ENCODE results near the gene SLC38A3.
A peak's percentile ranks its signal among the peaks of the same experiment; 100 is the strongest.
"Not testable (repeated sequence)": the region's sequence is repeated elsewhere in the genome, so short reads cannot be mapped to it uniquely, and the experiment has no call there.

Gene SLC38A3

DNA sequence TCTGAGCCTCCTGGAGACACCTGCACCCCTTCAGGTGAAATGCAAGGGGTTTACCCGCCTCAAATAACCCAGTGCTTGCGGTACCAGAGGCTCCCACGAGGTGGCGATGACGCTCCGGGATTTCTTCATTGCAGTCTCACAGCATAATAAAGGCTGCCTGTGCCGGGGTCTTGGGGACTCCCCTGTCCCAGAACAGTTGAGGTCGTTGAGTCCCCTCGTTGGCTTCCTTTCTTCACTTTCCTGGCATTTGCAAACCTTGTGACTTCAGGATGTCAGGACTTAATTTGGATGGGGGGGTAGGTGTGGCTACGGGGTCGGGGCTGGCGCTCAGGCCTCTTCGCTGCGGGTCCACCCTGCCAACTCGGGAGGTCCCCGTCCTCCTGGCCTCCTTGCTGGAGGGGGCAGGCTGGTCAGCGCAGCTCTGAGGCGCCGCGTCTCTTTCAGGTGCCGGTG lies 12.4 kb upstream of the SLC38A3 start:
- DNase-seq, result no peak

DNA sequence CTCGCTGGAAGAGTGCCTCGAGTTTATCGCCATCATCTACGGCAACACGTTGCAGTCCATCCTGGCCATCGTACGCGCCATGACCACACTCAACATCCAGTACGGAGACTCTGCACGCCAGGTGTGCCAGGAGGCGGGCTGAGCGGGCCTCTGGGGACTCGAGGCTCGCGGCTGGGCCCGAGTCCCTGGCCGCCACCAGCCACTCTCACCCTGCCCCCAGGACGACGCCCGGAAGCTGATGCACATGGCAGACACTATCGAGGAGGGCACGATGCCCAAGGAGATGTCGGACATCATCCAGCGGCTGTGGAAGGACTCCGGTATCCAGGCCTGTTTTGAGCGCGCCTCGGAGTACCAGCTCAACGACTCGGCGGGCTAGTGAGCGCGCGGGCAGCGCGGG lies 11.8 kb upstream of the SLC38A3 start:
- DNase-seq, result no peak

DNA sequence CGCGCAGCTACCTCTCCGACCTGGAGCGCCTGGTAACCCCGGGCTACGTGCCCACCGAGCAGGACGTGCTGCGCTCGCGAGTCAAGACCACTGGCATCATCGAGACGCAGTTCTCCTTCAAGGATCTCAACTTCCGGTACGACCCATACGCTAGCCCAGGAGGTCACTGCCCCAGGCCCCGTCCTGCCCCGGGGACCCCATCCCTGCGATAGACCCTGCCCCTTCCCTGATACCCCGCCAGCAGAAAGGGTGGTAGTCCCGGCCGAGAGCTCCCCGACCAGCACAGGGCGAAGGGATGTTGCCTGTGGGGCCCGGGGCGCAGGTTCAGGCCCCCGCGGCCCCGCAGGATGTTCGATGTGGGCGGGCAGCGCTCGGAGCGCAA lies 11.3 kb upstream of the SLC38A3 start:
- DNase-seq, result no peak

DNA sequence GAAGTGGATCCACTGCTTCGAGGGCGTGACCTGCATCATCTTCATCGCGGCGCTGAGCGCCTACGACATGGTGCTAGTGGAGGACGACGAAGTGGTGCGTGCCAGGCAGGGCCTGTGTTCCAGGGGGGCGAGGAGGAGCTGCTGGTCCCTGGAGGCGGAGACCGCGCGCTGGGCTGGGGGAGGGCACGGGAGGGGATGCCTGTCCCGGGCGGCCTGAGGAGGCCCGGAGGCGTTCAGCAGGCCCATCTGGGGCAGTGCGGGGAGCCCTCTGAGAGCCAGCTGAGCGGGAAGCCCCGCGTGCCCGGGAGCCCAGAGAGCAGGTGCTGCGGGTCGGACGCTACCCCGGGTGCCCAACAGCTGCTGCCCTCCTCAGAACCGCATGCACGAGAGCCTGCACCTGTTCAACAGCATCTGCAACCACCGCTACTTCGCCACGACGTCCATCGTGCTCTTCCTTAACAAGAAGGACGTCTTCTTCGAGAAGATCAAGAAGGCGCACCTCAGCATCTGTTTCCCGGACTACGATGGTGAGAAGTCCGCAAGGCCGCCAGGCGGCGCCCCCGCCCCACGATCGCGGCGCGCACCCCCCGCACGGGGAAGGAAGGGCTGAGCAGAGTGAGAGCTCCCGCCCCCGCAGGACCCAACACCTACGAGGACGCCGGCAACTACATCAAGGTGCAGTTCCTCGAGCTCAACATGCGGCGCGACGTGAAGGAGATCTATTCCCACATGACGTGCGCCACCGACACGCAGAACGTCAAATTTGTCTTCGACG lies 10.8 kb upstream of the SLC38A3 start:
- DNase-seq, result no peak

DNA sequence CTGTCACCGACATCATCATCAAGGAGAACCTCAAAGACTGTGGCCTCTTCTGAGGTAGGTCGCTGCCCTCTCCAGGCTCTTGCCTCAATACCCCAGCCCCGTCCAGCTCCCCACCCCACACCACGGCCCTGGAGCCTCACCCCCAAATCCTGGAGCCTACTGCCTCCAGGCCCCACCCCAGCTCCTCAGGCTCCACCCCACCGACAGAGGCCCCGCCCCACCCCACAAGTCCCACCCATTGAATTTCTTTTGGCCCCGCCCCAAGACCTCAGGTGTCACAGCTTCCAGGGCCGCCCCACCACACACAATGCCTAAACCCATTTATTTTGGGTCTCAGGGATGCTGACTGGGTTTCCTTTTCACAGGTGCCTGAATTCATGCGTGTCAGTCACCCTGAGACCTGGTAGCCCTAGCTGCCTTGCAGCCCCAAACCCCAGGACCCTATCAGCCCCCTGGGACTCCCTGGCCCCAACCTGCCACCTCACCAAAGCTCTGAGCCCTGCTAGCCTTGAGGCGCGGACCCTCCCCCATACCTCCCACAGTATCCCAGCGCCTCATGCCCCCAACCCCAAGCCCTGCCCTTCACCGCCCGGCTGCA lies 10.1 kb upstream of the SLC38A3 start:
- DNase-seq, result no peak

DNA sequence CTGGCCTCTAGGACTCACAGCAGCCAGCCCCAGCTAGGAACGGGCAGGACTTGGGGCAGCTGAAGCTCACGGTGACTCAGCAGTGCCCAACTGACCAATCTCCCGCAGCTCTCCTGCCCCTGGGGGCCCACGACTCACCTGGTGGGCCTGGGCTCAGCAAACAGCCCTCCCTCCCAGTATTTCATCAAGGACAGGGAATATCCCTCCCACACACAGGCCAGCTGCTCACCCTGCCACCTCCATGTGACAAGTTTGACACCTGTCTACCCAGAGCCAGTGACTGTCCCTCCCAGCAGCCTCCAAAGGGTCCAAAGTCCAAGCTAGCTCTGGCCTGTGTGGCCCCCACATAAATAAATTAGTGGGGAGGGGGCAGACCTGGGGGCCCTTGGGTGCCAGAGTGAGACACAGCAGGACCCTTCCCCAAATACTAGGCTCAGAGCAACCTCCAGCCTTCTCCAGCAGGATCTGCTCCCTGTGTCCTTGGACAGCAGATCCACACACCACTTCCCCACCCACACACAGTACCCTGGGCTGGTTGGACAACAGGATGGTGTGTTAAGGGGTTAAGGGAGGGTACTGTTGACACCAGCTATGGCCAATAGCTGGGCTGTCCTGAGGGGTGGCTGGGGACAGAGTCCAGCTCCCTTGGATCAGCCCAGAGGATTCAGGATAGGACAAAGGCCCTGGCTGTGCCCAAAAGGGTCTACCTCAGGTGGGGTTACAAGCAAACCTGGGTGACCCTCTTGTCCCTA lies 9.4 kb upstream of the SLC38A3 start:
- no peak for DNase-seq

DNA sequence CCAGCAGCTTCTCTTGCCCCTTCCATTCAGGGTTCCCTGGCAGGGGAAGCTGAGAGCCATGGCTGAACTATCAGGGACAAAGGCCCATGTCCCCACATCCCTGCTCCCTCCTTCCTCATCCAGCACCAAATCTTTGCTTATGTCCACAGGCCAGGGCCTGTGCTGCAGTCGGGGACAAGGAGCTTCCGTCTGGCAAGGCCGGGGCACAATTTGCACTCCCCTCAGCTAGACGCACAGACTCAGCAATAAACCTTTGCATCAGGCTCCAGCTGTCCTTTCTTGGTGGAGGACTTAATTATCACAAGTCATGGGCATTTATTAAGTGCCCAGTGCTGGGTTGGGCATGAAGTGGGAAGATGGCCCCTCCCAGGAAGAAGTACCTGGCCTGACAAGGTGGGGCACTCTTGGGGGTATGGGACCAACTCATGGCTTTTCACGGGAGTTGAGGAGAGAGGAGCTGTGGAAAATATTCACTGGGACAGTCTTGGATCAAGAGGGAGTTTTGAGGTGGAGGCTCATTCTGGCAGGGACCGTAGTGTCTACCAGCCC lies 8.7 kb upstream of the SLC38A3 start:
- DNase-seq, result no peak

DNA sequence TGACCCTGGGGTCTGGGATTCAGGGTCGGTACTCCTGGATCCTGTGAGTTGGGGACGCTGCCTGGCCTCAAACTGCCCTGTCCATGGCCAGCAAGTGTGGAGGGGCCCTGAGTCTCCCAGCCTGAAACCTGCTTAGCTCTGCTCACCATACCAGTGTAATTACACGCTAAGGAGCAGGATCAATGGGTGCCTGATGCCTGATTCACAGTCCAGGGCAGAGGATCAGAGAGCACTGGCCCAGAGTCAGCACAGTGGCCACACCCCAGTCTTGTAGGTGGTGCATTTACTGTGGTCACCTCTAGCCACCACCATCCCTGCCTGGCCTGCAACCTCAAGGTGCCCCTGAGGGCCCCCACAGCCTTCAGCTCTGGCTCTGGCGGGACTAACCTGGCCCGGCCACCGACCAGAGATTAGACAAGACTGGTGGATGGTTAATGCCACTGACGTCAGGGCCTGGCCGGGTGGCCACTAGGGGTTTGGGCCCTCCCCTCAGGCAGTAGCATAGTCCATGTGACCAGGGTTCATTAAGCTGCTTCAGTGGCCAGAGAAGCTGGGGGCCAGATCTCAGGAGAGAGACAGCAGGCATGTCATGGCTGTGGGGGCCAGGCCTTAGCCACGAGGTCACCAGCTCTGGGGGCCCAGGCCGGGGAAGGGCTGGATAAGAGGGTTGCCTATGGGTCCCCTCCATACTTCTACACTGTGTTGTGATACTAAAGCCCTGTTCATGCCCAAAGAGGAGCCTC lies 3.3 kb upstream of the SLC38A3 start:
- no peak for DNase-seq

DNA sequence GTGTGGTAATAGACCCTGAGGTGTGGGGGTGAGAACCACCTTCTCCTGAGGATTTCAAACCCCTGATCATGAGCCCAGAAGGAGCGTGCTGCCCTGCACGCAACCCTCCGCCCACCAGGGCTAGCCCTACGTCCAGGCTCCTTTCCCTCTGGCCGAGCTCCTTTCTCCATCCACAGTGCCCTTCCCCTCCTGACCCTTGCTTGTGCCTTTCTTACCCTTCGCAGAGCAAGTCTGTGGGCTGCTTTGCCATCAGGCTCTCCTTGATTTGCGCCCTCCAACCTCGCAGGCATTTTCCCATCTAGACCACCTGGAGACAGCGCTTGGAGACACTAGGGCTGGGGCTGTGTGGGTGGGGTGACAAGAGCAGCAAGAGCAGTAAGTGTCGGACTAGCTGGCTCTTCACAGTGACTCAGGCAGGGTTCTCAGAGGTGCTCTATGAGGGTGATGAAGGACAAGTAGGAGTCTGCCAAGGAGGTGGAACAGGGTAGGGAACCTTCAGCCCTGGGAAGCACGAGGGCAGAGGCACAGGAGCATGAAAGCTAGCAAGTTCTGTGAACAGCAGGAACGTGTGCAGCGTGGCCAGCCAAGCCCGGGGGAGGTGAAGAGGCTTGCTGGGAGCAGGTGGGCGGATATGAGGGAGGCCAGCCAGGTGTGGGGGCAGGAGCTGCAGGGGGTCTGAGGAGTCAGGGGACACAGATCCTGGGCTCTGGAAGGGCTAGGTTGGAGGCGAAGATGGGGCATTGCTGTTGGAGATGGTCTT lies 2.5 kb upstream of the SLC38A3 start:
- DNase-seq, result no peak

DNA sequence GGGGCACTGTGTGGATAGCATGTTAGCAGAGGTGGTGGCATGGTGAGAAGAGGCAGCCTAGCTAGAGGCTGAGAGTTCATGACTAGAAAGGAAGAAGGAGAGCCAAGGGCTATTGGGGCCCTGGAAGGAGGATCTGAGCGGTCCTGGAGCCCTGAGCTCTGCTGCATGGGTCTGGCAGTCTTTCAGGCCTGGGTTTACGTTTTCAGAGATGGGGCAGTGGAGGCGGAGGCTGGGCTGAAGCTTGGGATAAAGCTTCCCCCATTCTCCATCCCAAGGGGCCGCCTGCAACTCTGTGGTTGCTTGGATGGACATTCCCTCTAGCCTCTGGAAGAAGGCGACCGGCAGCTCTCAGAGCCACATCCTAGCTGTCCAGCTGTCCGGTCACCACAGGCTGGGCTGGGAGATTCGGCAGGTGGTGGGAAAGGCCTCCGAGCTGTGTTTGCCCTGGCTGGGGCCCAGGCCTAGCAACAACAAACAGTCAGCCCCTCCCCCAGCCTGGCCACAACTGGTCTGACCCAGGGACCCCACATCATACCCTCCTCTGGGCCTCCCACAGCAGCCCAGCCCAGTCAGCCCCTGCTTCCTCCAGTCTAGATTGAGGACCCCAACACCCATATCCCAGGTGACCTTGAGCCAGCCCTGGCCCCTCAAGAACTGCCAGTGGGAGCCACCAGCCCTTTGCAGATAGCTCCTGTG lies 1.8 kb upstream of the SLC38A3 start:
- no peak for DNase-seq

DNA sequence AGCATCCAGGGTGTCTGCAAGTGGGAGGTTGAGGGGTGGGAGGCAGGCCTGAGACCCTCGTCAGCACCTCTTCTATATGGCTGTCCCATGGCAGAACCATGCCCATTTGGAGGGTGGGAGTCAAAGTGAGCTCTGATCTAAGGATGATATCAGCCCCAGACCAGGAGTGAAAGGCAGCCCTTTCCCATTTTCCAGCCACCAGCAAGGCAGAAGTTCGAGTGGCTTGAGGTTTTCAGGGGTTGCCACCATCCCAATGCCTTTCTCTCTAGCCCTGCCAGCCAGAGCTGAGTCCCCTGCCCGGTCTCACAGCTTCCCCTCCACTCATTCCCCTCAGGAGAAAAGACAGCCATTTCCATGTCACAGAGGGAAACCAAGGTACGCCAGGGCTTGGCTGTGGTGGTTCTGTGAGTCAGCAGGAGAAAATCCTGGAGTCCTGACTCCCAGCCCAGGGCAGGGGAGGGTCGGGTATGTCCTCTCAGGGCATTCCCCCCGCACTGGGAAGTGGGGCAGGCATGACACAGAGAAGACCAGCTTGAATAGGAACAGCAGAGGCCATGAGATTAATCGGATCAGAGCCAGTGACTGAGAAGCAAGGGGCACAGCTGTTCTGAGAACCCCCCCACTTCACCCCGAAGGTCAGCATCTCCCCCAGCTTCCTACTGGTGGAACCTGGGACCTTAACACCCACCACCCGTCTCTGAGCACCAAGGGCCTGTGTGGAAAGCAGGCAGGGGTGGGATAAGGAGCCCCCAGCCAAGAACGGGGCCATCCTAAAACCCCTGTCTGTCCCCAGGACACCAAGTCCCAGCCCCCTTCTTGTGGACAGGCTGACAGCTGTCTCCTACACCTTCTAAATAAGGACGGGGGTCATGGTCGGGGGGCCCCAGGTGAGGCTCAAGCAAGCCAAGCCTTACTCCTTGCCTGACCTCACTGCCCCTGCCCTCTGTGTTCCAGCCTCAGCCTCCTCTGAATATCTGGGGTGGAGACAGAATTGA lies 965 bp upstream of the SLC38A3 start:
- no peak for DNase-seq

DNA sequence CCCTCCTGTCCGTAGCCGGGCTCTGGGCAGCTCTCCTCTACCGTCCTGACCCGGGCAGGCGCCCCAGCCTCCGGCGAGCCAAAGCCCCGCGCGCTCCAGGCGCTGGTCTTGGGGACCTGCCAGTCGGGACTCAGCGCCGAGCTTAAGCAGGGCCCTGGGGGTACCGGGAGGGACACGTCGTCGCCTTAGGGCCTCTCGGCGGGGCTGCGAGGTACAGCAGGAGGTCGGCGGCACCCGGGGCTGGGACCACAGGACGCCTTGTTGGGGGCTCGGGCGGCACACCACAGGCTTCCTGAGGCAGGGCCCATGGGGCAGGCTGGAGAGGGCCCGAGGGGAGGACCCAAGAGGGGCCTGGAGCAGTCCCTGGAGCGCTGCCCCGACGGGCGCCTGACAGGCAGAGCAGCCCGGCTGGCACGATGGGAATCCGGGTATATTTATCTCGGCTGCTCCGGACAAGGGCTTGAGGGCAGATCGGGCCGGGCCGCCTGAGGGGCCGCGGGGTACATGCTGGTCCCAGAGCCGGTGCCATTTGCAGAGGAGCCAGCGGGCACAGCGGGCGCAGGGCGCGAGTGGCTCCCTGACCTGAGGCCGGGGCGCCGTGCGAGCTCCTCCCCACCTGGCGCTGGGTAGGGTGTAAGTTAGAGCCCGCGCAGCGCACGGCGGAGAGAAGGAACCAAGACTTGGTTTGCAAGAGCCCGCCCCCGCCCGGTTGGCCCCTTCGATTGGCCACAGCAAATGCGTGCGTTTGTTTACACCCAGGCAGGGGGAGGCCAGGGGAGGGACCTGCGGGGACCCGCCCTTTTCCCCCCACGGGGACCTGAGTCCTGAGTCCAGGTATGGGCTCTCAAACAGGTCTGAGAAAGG lies 574 bp downstream of the SLC38A3 start:
- peak; percentile 28 for DNase-seq

DNA sequence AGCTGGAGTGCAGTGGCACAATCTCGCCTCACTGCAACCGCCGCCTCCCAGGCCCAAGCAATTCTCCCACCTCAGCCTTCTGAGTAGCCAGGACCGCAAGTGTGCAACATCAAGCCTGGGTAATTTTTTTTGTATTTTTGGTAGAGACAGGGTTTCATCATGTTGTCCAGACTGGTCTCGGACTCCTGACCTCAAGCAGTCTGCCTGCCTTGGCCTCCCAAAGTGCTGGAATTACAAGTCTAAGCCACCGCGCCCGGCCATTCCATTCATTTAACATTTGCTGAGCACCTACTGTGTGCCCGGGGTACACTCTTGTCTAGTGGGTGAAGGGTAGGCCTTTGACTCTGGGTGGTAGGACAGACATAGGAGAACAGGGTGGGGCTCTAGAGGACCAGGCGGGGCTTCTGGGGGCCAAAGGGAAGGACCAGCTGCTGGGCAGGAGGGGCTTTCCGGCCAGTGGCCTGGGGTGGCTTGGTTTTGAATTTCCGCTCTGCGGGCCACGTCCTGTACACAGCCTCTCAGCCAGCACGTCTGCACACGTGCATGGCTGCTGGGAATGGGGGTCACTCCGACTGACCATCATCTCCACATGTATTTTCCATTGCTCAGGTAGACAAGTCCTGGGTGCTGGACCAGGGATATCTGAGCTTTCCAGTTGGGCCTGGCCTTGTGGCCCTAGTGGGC lies 2.4 kb downstream of the SLC38A3 start:
- DNase-seq, result no peak

DNA sequence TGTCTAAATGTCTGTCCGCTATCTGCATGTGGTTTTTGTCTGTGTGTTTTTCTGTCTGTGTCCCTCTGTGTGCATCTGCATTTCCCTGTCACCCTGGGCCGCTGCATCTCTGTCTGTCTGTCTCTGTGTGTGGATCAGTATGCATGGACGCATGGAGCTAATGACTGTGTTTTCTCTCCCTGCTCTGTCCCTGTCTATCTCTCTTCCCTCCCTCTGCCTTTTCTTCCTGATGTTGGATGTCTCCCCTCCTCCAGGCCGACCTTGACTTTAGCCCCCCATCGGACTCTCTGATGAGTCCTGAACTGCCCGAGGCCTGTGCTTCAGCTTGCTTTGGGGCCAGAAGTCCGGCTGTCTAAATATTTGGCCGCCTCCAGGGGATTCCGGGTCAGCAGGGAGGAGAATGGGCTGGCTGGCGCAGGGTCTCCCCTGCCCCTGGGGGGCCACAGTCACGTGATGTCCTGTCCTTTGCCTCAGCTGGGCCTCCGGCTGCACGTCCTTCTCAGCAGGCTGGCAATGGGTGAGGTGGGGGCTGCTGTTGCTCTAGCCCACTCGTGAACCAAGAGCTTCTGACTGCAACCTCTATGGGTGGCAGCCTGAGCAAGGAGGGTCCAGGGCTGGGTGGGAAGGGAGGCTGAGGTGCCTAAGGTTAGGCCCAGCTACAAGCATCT lies 3.7 kb downstream of the SLC38A3 start:
- DNase-seq, result no peak

DNA sequence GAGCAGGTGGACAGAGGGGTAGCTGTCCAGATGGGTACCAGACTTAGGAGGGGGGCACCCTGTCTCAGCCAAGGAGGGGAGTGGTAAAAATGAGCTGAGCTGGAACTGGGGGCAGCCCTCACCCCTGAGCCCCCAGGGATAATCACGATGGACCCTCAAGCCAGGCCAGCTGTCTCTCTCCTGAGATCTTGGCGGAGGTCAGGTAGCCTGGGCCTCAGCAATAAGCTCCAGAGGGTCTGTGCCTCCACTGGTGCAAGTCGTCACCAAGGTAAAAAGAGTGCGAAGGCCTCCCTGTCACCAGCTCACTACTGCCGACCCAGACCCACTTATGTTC lies 5.1 kb downstream of the SLC38A3 start:
- DNase-seq, result no peak

DNA sequence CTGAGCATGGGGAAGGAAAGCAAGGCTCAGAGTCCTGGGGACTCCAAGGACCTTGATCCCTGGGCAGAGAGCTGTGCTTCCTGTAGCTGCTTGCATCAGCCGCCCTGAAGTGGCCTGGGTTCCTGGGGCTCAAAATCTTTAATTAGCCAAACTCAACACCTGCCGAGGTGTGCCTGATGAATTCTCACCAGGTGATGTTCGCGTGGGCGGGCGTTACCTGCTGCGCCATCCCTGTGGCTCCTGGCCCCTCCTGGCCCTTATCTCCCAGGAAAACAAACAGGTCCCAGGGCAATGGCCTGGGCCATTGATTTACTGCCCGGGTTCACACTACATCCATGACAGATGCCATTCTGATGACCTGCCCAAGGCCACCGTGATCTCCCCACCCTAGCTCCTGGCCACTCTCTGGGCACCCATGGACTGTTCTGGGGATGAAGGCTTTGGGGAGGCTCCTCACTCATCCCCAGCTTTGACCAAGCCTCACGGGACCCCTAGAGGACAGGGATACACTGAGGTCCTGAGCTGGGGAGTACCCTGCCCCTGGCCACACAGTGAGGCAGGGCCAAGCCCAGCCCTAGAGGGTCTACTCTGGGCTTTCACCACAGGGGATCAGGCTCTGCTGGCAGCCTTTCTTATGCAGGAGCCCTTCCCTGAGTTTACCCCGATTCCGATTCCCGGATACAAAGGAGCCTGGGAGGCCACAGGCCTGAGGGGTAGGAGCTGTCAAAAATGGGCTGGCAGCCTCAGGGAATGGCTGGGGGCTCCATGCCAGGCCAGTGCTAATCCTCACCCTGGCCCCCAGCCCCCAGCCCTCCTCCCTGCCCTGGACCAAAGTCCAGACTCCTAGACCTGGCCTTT lies 5.7 kb downstream of the SLC38A3 start:
- DNase-seq, result no peak

DNA sequence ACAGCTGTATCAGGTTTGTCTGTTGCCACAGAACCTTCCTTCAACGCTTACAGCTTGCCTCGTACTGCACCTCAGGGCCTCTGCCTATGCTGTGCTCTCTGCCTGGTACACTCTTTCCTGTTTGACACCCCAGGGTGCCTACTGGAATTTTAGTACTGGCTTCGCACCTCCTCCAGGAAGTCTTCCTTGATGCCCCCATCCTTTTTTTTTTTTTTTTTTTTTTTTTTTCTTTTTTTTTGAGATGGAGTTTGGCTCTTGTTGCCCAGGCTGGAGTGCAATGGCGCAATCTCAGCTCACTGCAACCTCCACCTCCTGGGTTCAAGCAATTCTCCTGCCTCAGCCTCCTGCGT lies 6.3 kb downstream of the SLC38A3 start:
- DNase-seq, result not testable (repeated sequence)

All from NCI-H1048 (cell line).